IPS-18c (cell line): ENCODE measurements around the gene NADK2.

Source experiments
- H3K4me3 ChIP-seq: 2 replicates; pipeline ENCODE4 v1.7.0; 2013; ENCODE audit warnings: low read depth, mild to moderate bottlenecking, low read length, moderate library complexity; ENCODE audit not compliant: insufficient read depth
- H3K9me3 ChIP-seq: one replicate; pipeline ENCODE4 v1.6.1; 2013; ENCODE audit warnings: mild to moderate bottlenecking, low read length, moderate library complexity; ENCODE audit not compliant: control insufficient read depth, insufficient read depth

NADK2 gene

GRCh38 chr5:36253575-36253974 lies 11.8 kb upstream of the NADK2 start:
- Histone ChIP-seq H3K4me3 (no peak overlapping the region), H3K9me3 (no peaks in the 10 kb centered on the region)

DNA sequence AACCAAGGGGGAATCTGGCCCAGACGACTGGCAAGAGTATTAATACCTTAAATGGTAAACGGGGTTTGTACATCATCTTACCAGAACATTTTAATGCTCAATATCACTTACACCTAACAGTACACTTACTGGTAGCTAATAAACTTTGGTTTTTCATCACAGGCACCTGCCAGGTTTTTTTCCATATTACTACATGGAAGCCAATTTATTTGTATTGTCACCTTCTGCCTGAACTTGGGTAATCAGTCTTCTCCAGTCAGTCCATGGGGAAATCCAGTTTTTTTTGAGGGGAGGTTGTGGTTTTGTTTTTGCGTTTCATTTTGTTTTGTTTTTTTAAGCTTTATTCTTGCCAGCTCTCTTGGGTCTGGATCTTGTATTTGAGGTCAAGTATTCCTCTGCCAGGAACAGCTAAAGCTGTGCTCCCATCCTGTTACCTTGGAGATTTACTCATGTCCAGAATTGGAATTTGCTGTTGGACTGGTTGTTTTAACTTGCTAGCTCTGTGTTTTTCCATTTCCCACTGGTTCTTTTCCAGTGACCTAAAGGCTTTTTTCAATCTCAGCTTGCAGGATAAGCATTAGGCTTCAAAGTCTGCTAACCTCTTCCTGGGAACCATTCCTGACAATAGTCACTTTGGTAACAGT lies 11.1 kb upstream of the NADK2 start:
- Histone ChIP-seq H3K4me3 (no peak overlapping the region), H3K9me3 (no peaks in the 10 kb centered on the region)

DNA sequence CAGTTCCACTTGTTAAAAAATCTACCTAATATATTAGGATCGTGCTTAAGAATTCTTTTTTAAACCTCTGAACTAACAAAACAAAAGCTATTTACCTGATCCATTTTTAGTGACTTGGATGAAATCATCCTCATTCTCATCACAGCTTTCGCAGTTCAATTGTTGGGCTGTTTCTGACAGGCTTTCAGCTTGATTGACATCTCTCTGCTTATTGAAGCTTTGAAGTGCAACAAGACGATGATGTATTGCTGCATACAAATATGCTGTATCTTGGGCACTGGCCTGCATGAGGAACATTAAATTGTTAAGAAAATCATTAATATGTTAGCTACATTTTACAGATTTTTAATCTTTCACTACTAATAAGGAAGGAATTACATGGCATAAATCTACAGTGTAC lies 9.5 kb upstream of the NADK2 start:
- no peaks in the 10 kb centered on the region for H3K9me3 ChIP-seq

DNA sequence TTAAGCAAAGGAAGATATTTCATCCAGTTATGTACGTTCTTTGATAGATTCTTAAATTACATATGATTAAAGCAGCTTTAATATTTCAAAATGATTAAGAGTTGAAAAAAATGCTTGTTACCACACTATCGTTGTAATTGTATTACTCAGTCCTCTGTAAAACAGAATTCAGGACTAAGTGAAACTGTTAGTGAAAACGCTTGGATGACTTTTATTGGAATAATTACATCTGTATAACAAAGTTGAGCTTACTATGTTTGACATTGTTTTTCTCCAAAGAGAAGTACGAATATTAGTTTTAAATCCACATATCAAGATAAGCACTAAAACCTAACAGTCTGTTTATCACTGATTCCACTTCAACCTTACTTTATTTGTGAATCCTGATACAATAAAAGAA lies 8.7 kb upstream of the NADK2 start:
- Histone ChIP-seq H3K4me3 (no peak overlapping the region), H3K9me3 (no peaks in the 10 kb centered on the region)

More for the DNA sequence above, 9.5 kb upstream of the NADK2 start:
- H3K4me3 ChIP-seq: no peak overlapping the region

DNA sequence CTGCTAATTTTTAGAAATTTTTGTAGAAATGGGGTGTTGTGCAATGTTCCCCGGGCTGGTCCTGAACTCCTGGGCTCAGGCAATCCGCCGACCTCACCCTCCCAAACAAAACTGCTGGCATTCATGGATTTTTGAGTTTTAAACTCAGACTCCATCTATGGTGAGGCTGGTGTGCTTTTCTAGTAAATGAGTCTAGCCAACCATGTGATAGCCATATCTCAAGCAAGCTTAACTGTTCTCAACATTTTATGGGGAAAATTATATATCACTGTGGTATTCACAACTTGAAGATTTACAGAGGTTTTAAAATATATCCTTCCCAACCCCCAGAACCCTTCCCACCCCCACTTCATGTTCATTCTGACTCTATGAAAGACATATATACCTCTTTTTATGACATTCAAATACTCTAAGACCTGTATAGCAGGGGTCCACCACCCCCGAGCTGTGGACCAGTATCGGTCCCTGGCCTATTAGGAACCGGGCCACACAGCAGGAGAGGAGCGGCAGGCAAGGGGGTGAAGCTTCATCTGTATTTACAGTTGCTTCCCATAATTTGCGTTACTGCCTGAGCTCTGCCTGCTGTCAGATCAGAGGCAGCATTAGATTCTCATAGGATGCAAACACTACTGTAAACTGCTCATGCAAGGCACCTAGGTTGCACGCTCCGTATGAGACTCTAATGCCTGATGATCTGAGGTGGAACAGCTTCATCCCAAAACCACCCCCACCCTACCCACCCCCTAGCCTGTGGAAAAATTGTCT lies 4.5 kb upstream of the NADK2 start:
- no peak overlapping the region for H3K4me3 ChIP-seq
- peaks cover 6% of the 10 kb centered on the region for H3K9me3 ChIP-seq

GRCh38 chr5:36244076-36244475 lies 2.4 kb upstream of the NADK2 start:
- Histone ChIP-seq H3K4me3 (no peak overlapping the region), H3K9me3 (peaks cover 6% of the 10 kb centered on the region)

DNA sequence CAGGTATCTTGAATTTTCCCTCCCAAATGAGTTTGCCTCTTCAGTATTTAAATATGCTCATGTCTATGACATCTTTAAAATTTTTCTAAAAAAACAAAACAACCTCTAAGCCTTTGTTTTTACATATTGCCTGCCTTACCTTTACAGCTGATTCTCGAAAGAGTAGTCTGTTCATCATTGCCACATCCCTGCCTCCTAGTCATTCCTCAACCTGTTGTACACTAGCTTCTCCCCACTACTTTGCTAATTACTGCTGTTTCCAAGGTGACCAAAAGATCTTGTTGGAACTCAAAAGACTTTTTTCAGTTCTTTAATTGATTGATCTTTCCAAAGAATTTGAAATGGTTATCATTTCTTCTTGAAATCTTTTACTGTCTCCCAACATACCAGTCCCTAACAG lies 1.9 kb upstream of the NADK2 start:
- Histone ChIP-seq H3K4me3 (no peak overlapping the region), H3K9me3 (peaks cover 6% of the 10 kb centered on the region)

DNA sequence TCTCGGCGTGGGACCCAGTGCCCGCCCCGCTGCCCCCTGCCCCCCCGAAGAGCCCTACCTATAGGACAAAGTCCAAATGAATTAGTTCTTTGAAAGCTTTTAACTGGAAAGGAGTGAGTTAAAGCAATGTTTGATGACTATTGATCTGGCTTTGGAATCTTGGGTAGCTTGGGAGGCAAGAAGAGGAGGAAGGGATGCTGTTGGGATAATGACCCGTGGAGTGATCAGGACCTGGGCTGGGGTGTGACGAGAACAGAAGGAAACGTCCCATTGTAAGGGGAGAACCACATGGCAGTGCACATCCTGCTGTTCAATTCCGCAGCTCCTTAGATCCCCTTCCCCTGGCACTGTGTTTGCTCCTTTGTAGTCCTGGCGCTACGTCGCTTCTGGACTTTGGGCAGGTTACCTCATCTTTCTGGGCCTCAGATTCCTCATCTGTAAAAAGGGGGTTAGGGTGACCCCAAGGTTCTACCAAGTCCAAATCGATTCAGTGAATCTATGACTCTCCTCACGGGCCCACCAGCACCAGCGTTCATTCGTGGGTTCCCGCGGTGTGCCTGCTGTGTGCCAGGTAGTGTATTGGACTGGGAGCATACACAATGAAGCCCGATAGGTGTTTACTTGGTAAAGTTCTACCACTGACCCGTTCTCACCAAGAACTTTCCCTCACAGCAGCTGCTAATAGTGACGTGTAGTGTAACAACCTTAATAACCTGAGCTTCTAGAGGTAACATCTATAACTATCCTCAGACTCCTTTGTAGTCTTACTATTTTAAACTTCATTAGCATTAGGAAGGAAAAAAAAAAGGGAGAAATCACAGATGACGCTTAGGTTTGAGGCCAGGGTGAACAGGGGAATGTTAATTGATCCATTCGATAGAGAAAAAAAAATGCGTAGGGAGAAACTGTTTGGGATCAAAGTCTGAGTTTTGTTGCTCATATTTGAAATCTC lies 1.1 kb upstream of the NADK2 start:
- peak overlapping the region; percentile 29 for H3K4me3 ChIP-seq
- peaks cover 6% of the 10 kb centered on the region for H3K9me3 ChIP-seq

GRCh38 chr5:36240779-36241630 lies 720 bp downstream of the NADK2 start:
- peaks cover 6% of the 10 kb centered on the region for H3K9me3 ChIP-seq
- peak overlapping the region; percentile 78 for H3K4me3 ChIP-seq

GRCh38 chr5:36239370-36240293 lies 2.1 kb downstream of the NADK2 start:
- Histone ChIP-seq H3K4me3 (no peak overlapping the region), H3K9me3 (peaks cover 6% of the 10 kb centered on the region)

- Histone ChIP-seq H3K4me3 (no peak overlapping the region), H3K9me3 (peaks cover 6% of the 10 kb centered on the region)
Measured at GRCh38 chr5:36238502-36239295, 3.0 kb downstream of the NADK2 start.

- peaks cover 4% of the 10 kb centered on the region for H3K9me3 ChIP-seq
- H3K4me3 ChIP-seq: no peak overlapping the region
Measured at GRCh38 chr5:36237751-36238150, 4.0 kb downstream of the NADK2 start.

GRCh38 chr5:36236801-36237200 lies 4.9 kb downstream of the NADK2 start:
- H3K9me3 ChIP-seq: no peaks in the 10 kb centered on the region
- no peak overlapping the region for H3K4me3 ChIP-seq

DNA sequence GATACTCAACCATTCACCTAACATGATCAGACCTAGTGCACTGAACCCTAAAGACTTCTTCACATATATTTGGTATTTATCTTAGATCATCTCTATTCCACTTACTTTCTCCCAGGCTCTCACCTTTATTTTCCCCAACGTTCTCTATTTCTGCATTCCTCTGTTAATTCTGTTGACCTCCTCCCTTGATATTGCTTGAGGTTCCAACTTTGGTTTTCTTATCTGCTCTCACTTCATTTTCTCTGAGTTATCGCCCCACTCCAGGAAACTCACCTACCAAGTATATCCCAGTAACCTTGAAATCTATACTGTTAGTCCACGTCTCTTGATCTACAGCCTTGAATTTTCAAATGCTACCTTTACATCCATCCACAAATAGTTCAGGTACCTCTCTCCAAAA lies 9.2 kb downstream of the NADK2 start:
- H3K9me3 ChIP-seq: no peaks in the 10 kb centered on the region
- H3K4me3 ChIP-seq: no peak overlapping the region

GRCh38 chr5:36230151-36230790 lies 11.5 kb downstream of the NADK2 start:
- no peak overlapping the region for H3K4me3 ChIP-seq
- no peaks in the 10 kb centered on the region for H3K9me3 ChIP-seq
